ENCODE results near the gene MAP3K14. TPM values are rescaled to one million over a fixed set of nuclear protein-coding genes. Genes with fewer than 3 reads are reported as not detected.
A peak's percentile ranks its signal among the peaks of the same experiment; 100 is the strongest.

The MAP3K14 gene
- total RNA-seq, 1 donor from 2014 or later: 0.79 TPM

DNA sequence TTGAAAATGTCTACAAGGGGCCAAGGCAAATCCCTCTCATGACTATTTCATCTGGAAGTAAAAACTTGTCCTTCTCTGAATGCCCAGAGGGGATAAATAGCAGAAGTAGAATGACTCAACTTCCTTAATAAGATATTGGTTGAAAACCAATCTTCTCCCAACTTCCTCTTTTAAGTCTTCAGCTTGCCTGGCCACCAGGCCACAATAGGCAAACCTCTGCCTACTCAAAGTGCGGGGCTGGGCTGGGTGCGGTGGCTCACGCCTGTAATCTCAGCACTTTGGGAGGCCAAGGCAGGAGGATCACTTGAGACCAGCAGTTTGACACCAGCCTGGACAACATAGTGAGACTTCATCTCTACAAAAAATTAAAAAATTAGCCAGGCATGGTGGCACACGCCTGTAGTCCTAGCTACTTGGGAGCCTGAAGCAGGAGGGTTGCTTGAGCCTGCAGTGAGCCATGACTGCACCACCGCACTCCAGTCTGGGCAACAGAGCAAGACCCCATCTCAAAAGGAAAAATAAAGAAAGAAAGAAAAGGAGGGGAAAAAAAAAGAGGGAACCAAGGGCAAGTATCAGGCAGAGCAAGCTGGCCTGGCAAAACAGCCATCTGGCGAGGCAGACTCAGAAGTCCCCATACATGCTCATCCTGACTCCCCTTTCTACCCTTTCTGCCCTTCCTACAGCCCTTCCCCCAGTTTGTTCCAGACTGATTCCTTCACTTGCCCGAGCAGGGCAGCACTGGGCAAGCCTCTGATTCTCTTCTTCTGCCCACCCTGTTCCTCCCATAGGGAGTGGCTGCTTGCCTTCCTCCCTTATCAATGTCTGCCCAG is 20.6 kb downstream of the MAP3K14 start:
- peak; percentile 86 for DNase-seq (ENCODE audit: low read depth)
- no peak for FAIRE-seq

DNA sequence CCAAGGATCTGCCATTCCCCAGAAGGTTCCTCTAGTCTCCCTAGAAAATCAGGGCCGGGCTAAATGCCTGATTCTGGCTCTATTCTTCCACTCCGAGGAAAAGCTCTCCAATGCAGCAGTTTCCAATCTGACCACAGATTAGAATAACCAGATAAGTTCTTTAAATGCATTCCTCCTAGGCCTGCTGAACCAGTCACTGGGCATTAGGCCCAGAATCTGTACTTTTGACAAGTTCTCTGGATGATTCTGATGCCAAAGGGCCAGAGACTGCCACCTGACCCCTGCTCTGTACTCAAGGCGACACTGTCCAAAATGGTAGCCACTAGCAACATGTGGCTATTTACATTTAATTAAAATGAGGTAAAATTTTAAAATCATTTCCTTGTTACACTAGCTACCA is 22.3 kb downstream of the MAP3K14 start:
- TF ChIP-seq, protein P1, sequence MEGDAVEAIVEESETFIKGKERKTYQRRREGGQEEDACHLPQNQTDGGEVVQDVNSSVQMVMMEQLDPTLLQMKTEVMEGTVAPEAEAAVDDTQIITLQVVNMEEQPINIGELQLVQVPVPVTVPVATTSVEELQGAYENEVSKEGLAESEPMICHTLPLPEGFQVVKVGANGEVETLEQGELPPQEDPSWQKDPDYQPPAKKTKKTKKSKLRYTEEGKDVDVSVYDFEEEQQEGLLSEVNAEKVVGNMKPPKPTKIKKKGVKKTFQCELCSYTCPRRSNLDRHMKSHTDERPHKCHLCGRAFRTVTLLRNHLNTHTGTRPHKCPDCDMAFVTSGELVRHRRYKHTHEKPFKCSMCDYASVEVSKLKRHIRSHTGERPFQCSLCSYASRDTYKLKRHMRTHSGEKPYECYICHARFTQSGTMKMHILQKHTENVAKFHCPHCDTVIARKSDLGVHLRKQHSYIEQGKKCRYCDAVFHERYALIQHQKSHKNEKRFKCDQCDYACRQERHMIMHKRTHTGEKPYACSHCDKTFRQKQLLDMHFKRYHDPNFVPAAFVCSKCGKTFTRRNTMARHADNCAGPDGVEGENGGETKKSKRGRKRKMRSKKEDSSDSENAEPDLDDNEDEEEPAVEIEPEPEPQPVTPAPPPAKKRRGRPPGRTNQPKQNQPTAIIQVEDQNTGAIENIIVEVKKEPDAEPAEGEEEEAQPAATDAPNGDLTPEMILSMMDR (IDR thresholded peaks at IDR 0.05; ENCODE audit: insufficient read depth, low read length, severe bottlenecking): no peak
- no peak for FAIRE-seq
- Histone ChIP-seq H3K27me3 (ENCODE audit: control insufficient read depth, insufficient read depth, low read length) (no peaks in the 10 kb centered on the region), H3K4me3 (ENCODE audit: low read depth, low read length) (no peak overlapping the region), H3K36me3 (ENCODE audit: control insufficient read depth, insufficient read depth, low read length) (peaks cover 15% of the 10 kb centered on the region)
- no peak for DNase-seq (ENCODE audit: low read depth)

More for the DNA sequence above, 20.6 kb downstream of the MAP3K14 start:
- H3K36me3 ChIP-seq (ENCODE audit: control insufficient read depth, insufficient read depth, low read length): peaks cover 1% of the 10 kb centered on the region
- TF ChIP-seq, protein P1 (IDR thresholded peaks at IDR 0.05; ENCODE audit: insufficient read depth, low read length, severe bottlenecking): no peak
- no peak overlapping the region for H3K4me3 ChIP-seq (ENCODE audit: low read depth, low read length)
- no peaks in the 10 kb centered on the region for H3K27me3 ChIP-seq (ENCODE audit: control insufficient read depth, insufficient read depth, low read length)

DNA sequence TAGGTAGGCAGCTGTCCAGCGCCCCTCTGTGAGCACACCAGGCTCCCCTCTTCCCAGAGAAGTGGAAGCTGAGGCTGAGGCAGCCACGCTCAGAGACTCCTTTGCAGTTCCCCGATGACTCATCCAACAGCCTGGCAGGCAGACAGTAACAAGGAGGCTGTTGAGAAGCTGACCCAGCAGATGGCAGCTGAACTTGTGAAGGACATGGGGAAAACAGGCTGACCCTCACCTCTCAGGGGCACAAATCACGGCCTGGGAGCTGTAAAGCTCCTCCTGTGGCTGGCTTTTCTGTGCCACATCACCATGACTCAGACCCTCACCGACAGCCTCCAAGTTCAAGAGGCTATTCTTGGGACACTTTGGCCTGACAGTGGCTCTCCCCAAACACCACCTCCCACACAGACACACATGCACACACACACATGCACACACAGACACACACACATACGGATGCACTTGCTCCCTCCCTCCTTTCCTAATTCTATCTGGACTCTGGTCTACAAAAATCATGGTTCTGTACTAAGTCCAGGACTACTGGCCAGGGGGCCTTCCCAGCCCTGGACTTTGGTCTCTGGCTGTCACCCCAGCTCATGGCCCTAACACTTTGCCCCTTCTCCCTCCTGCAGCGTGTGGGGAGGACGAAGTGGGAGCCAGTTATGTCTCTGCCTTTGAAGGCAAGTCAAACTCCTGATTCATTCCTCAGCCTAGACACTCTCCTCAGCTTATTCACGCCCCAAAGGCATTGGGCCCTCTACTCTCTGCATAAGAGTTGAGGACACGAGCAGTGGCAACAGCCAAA is 23.2 kb downstream of the MAP3K14 start:
- H3K27me3 ChIP-seq (ENCODE audit: control insufficient read depth, insufficient read depth, low read length): no peaks in the 10 kb centered on the region
- no peak overlapping the region for H3K4me3 ChIP-seq (ENCODE audit: low read depth, low read length)
- DNase-seq (ENCODE audit: low read depth) (peak; percentile 81), FAIRE-seq (peak; percentile 86)
- TF ChIP-seq, protein P1 (IDR thresholded peaks at IDR 0.05; ENCODE audit: insufficient read depth, low read length, severe bottlenecking): no peak
- peaks cover 17% of the 10 kb centered on the region for H3K36me3 ChIP-seq (ENCODE audit: control insufficient read depth, insufficient read depth, low read length)

DNA sequence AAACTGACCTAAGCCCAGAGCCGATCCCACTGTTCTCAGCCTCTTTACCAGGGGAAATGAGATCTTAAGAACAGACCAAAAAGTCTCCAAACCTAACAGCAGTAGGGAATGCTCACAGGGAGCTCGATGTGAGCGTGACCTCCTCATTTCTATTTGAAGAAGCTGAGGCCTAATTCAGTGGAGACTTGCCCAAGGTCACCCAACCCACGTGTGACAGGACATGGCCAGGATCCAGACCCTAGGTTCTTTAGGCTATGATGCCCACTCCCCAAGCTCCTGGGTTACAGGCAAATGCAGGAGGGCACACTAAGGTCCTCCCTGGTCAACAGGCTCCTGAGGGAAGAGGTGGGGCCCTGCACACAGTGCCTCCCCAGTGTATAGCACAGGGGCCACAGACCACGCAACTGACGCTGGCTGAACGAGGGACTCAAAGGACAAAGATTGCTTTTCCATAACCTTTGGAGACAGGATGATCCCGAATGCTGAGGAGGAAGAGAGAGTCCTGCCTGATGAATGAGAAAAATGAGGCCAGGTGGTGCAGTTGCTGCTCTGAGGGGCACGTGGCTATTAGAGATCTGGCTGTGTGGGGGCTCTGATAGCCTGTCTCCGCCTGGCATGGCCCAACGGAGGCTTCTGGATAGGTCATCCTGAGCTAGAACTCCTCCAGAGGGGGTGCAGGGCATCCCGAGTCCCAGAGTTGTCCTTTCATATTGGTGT is 24.0 kb downstream of the MAP3K14 start:
- H3K27me3 ChIP-seq (ENCODE audit: control insufficient read depth, insufficient read depth, low read length): no peaks in the 10 kb centered on the region
- no peak for DNase-seq (ENCODE audit: low read depth)
- H3K36me3 ChIP-seq (ENCODE audit: control insufficient read depth, insufficient read depth, low read length): peaks cover 17% of the 10 kb centered on the region

DNA sequence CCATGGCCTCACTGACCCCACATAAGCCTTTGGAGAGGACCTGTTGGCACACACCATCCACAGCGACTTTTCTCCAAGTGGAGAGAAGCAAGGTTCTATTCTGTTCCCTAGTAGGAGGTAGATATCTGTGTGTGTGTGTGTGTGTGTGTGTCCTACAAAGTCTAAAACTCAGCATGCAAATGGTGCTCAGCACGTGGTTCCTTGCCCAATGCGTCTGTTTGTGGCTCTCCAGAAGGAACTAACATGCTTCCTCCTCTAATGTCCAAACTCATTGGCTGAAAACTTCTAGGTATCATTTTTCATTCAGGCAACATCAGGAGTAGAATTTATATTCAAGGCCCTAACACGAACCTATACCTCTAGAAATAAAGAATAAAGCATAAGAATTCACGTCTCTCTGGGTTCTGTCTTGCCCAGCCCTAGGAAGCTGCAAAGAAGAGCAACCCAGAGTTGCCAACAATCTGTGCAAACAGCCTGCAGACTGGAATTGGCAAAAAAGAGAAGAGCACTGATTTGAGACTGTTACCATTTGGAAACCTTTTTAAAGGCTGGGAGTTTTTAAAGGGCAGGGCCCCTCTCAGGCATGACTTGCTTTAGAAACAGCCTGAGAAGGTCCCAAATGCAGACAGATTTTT is 25.5 kb downstream of the MAP3K14 start:
- DNase-seq (ENCODE audit: low read depth) (no peak), FAIRE-seq (no peak)
- Histone ChIP-seq H3K4me3 (ENCODE audit: low read depth, low read length) (no peak overlapping the region), H3K36me3 (ENCODE audit: control insufficient read depth, insufficient read depth, low read length) (peaks cover 18% of the 10 kb centered on the region), H3K27me3 (ENCODE audit: control insufficient read depth, insufficient read depth, low read length) (no peaks in the 10 kb centered on the region)
- TF ChIP-seq, protein P1 (IDR thresholded peaks at IDR 0.05; ENCODE audit: insufficient read depth, low read length, severe bottlenecking): no peak

More for the DNA sequence above, 24.0 kb downstream of the MAP3K14 start:
- TF ChIP-seq, protein P1 (IDR thresholded peaks at IDR 0.05; ENCODE audit: insufficient read depth, low read length, severe bottlenecking): no peak
- no peak overlapping the region for H3K4me3 ChIP-seq (ENCODE audit: low read depth, low read length)
- peak; percentile 23 for FAIRE-seq
